HepG2 (cell line): ENCODE measurements around the gene DIP2C. TPM values are rescaled to one million over a fixed set of nuclear protein-coding genes. Genes with fewer than 3 reads are reported as not detected.
A peak's percentile ranks its signal among the peaks of the same experiment; 100 is the strongest.

Experiments used
- ARNT2 ChIP-seq: sonication (generic); formaldehyde crosslinking; IDR thresholded peaks from 2 replicates; pipeline ENCODE4 v1.8.0; 2022; ENCODE audit warnings: mild to moderate bottlenecking, low read depth, missing genetic modification reagents, moderate library complexity
- CEBPB ChIP-seq: IDR thresholded peaks from 2 replicates; pipeline ENCODE4 v1.6.1; 2011; ENCODE audit warnings: low read depth, low read length, improper control_type of control experiment, borderline replicate concordance
- DNMT1 ChIP-seq: sonication (generic); formaldehyde crosslinking; IDR thresholded peaks from 2 replicates; pipeline ENCODE4 v1.5.1; 2020; ENCODE audit warnings: mild to moderate bottlenecking, missing genetic modification reagents
- IRF9 ChIP-seq: sonication (generic); formaldehyde crosslinking; IDR thresholded peaks from 2 replicates; pipeline ENCODE4 v1.8.0; 2022; ENCODE audit warnings: missing genetic modification reagents, mild to moderate bottlenecking, borderline replicate concordance
- KDM5B ChIP-seq: sonication (generic); formaldehyde crosslinking; IDR thresholded peaks from 2 replicates; pipeline ENCODE4 v1.4.0; 2020; ENCODE audit warnings: missing genetic modification reagents, mild to moderate bottlenecking, borderline replicate concordance
- MAX ChIP-seq: IDR thresholded peaks from 2 replicates; pipeline ENCODE4 v1.6.1; 2012; ENCODE audit warnings: inconsistent platforms
- NR2F1 ChIP-seq, 2 experiments: fragments of 450-650 bp in 1 of 2; formaldehyde crosslinking in 1 of 2; IDR thresholded peaks; 2 replicates each; pipeline versions ENCODE4 v1.5.0 to v1.6.1; 2016 to 2020; ENCODE audit warnings: mild to moderate bottlenecking in 1 of 2, missing compliant biosample characterization in 1 of 2, missing genetic modification reagents in 1 of 2, moderate library complexity in 1 of 2
- PHF20 ChIP-seq: sonication (generic); formaldehyde crosslinking; IDR thresholded peaks from 2 replicates; pipeline ENCODE4 v1.5.0; 2020; ENCODE audit warnings: mild to moderate bottlenecking, missing genetic modification reagents
- SP140L ChIP-seq: sonication (generic); formaldehyde crosslinking; IDR thresholded peaks from 2 replicates; pipeline ENCODE4 v1.4.0; 2020; ENCODE audit warnings: missing genetic modification reagents, borderline replicate concordance
- WIZ ChIP-seq: sonication (generic); formaldehyde crosslinking; IDR thresholded peaks from 2 replicates; pipeline ENCODE4 v1.5.1; 2020; ENCODE audit warnings: mild to moderate bottlenecking, missing genetic modification reagents
- ZBTB20 ChIP-seq: sonication (generic); formaldehyde crosslinking; IDR thresholded peaks from 2 replicates; pipeline ENCODE4 v1.8.1; 2023; ENCODE audit warnings: missing genetic modification reagents, low read depth, mild to moderate bottlenecking, borderline replicate concordance
- ZNF556 ChIP-seq: sonication (generic); formaldehyde crosslinking; IDR thresholded peaks from 2 replicates; pipeline ENCODE4 v1.4.0; 2020; ENCODE audit warnings: mild to moderate bottlenecking, missing genetic modification reagents, borderline replicate concordance
- ZNF598 ChIP-seq: sonication (generic); formaldehyde crosslinking; IDR thresholded peaks from 2 replicates; pipeline ENCODE4 v1.5.1; 2020; ENCODE audit warnings: mild to moderate bottlenecking, missing genetic modification reagents, borderline replicate concordance
- ZSCAN21 ChIP-seq: sonication (generic); formaldehyde crosslinking; IDR thresholded peaks from 2 replicates; pipeline ENCODE4 v1.8.0; 2022; ENCODE audit warnings: mild to moderate bottlenecking, missing genetic modification reagents, moderate library complexity, borderline replicate concordance
- polyA plus RNA-seq, 8 experiments: library from polyadenylated mRNA; depleted of rRNA in 3 of 8; stranded (reverse) in 7 of 8; unstranded in 1 of 8; fragments of >200 nt; fragmentation: Illumina TruSeq in 4 of 8; extraction: Trizol in 4 of 8; gene quantifications; 2 replicates each; pipeline versions ENCODE4 v1.2.1 to v1.2.3, GENCODE V29; 2011 to 2016; ENCODE audit warnings: low read depth in 4 of 8, missing spikeins in 1 of 8, mixed read lengths in 1 of 8; ENCODE audit not compliant: insufficient read depth in 1 of 8
- total RNA-seq, 5 experiments: library from RNA; depleted of rRNA; stranded (reverse); fragments of >200 nt; fragmentation: Illumina TruSeq; extraction: Trizol; gene quantifications; 2 replicates each; pipeline ENCODE4 v1.2.3, GENCODE V29; 2016; ENCODE audit warnings: low read depth in 1 of 5
- TF ChIP-seq, protein P1 (sequence below): sonication (generic); formaldehyde crosslinking; conservative IDR thresholded peaks from 2 replicates; pipeline ENCODE4 v1.4.0; 2020; ENCODE audit warnings: missing genetic modification reagents
- TF ChIP-seq, protein P2 (sequence below): sonication (generic); formaldehyde crosslinking; IDR thresholded peaks from 2 replicates; pipeline ENCODE4 v1.5.0; 2020; ENCODE audit warnings: mild to moderate bottlenecking, missing genetic modification reagents
- TF ChIP-seq, protein P3 (sequence below): sonication (generic); formaldehyde crosslinking; IDR thresholded peaks from 2 replicates; pipeline ENCODE4 v1.4.0; 2020; ENCODE audit warnings: missing genetic modification reagents

DIP2C gene
- total and polyA plus RNA-seq, 2 of the 13 experiments (the other 11 are each of a cell fraction or from before 2014, with no cell fraction given): 2.2 to 2.7 TPM

DNA sequence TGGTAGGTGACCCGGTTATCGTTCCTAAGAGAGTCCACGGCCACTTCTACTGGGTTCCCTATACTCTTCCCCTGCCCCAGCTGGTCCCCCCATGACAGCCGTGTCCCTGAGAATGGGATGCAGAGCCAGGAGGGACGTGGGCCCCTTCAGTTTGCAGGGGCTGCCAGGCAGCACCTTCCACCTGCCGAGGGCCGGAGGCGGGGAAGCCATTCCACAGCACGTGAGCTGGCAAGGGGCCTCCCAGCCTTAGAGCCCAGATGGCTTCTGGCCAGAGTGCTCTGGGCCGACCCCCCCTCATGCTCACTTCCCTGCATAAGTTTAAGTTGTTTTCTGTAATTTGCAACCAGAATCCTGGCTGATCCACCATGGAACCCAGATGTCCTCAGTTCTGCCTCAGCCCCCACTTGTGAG, 39.0 kb downstream of the DIP2C start (continued):
- TF ChIP-seq, protein P1, sequence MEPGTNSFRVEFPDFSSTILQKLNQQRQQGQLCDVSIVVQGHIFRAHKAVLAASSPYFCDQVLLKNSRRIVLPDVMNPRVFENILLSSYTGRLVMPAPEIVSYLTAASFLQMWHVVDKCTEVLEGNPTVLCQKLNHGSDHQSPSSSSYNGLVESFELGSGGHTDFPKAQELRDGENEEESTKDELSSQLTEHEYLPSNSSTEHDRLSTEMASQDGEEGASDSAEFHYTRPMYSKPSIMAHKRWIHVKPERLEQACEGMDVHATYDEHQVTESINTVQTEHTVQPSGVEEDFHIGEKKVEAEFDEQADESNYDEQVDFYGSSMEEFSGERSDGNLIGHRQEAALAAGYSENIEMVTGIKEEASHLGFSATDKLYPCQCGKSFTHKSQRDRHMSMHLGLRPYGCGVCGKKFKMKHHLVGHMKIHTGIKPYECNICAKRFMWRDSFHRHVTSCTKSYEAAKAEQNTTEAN (CRISPR knock-in tag): 0 out of 2 replicates have a peak, but pooled peaks have one; percentile 49
- TF ChIP-seq ZNF598 (peak; percentile 64; the same call in 1 of the 2 replicates), CEBPB (no peak), ZSCAN21 (CRISPR knock-in tag) (0 out of 2 replicates have a peak, but pooled peaks have one; percentile 46), ARNT2 (CRISPR knock-in tag) (peak; percentile 81), ZBTB20 (peak; percentile 45; the same call in 1 of the 2 replicates), IRF9 (CRISPR knock-in tag) (peak; percentile 48; the same call in 1 of the 2 replicates), MAX (peak; percentile 79), PHF20 (peak; percentile 12; the same call in 1 of the 2 replicates), SP140L (CRISPR knock-in tag) (0 out of 2 replicates have a peak, but pooled peaks have one; percentile 43), WIZ (0 out of 2 replicates have a peak, but pooled peaks have one; percentile 13), ZNF556 (CRISPR knock-in tag) (0 out of 2 replicates have a peak, but pooled peaks have one; percentile 26), DNMT1 (CRISPR knock-in tag) (0 out of 2 replicates have a peak, but pooled peaks have one; percentile 1), KDM5B (CRISPR knock-in tag) (peak; percentile 49; the same call in 1 of the 2 replicates), NR2F1 (CRISPR knock-in tag; IDR thresholded peaks at IDR 0.05) (no peak)
- TF ChIP-seq, protein P2, sequence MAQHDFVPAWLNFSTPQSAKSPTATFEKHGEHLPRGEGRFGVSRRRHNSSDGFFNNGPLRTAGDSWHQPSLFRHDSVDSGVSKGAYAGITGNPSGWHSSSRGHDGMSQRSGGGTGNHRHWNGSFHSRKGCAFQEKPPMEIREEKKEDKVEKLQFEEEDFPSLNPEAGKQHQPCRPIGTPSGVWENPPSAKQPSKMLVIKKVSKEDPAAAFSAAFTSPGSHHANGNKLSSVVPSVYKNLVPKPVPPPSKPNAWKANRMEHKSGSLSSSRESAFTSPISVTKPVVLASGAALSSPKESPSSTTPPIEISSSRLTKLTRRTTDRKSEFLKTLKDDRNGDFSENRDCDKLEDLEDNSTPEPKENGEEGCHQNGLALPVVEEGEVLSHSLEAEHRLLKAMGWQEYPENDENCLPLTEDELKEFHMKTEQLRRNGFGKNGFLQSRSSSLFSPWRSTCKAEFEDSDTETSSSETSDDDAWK: no peak
- TF ChIP-seq, protein P3, sequence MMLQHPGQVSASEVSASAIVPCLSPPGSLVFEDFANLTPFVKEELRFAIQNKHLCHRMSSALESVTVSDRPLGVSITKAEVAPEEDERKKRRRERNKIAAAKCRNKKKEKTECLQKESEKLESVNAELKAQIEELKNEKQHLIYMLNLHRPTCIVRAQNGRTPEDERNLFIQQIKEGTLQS (CRISPR knock-in tag): no peak
